ENCODE data around the gene BRINP2.

The BRINP2 gene

DNA sequence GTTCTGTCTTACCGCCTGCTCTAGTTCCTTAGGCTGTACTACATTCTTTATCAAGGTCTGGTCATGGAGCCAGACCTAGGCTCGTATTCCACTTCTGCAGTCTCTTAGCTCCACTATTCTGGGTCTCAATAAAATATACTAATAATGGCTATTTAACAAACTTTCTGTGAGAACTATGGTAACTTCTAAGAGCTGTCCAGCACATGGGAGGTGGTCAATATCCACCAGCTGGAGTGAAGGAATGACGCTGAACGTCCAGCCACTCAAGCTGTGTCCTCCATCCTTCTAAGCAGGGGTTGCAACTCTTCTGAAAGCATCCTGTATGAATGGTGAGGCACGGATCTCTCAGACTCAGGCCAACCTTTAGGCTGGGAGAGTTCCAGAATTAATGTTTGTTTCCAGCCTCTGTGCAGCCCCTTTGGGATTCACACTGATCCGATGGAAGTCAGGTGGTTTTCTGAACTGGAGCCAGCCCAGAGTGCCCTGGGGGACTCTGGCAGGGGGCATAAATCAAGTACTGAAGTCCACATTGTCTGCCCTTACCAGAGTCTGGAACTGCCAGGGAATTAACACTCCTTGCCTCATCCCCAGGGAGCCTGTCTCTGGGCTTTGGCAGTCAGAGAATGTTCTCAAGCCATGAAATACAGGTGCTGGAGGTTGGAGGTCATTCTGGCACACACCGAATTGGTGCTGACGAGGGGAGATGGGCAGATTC lies 57.4 kb downstream of the BRINP2 start:
- DNase-seq, result no peak

DNA sequence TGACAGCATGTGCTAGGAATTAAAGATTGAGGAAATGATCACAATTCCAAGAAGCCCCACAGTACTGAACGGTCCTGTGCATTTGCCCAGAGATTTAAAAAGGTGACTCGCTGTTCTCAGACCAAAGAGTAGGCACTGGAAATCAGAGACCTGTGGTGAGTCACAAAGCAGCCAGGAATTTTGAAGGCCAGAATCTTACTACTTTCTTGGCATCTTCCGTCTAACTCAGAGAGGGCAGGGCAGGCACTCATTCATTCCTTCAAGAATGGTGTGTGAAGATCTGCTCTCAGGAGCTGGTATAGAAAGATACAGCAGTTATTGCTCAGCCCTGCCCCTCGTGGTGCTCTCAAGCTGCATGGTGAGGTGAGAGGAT lies 57.9 kb downstream of the BRINP2 start:
- DNase-seq, result no peak

DNA sequence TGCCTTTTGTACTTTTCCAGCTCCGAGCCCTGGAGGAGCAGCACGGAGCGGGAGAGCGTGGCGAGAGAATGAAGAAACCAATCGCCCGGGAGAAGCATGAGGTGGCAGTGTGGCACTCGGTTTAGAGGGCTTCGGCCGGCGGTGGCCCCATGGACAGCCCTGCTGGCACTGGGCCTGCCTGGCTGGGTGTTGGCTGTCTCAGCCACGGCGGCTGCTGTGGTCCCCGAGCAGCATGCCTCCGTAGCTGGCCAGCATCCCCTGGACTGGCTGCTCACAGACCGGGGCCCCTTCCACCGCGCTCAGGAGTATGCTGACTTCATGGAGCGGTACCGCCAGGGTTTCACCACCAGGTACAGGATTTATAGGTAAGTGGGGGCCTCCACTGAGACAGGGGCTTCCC lies 59.0 kb downstream of the BRINP2 start:
- DNase-seq, result no peak

DNA sequence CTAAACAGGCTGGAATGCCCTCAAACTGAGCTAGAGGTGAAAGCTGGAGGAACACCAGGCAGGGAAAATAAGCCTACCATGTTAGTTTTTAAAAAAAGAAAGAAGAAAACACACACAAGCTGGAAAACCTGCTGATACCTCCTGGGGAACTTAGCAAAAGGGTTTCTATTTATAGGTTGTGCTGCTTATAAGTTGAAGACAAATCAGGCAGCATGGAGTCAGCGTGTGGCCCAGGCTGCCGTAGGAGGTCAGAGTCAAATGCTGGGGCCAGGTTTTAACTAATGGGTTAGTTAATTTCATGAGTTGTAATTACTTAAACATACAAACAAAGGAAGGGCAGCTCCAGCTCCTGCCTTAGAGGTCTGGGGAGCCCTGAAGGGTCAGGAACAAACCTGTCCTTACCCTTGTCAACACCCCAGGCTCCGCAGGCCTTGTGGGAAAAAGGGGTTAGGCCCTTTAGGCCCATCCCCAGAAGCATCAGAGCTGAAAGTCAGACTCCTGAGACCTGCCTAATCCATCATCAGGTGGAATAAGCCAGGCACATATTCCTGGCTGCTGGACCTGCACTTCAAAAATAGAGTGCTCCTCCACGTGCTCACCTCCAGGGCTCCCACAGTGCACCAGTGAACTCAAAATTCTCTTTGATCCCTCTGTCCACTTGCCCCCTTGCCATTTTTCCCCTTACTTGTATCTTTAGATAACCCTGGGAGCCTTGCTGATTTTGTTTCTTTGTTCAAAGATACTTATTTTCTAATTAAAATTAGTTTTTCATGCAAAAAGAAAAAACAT lies 59.7 kb downstream of the BRINP2 start:
- DNase-seq, result no peak

DNA sequence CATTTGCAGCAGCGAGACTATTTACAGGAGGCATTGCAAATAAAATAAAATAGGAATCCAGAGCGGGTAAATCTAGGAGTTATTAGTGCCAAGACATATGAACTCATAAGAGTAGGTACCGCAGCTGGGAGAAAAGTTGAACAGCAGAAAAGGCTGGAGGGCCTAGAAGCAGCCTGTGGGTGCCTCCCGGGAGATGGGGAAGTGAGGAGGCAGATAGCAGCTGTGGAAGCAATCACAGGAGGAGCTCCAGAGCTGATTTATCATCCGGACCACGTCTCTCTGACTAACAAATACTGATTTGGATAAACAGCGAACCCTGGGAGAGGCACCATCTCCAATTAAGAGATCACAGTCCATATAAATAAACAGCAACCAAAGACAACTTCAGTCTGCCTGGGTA lies 64.6 kb downstream of the BRINP2 start:
- no peak for DNase-seq

DNA sequence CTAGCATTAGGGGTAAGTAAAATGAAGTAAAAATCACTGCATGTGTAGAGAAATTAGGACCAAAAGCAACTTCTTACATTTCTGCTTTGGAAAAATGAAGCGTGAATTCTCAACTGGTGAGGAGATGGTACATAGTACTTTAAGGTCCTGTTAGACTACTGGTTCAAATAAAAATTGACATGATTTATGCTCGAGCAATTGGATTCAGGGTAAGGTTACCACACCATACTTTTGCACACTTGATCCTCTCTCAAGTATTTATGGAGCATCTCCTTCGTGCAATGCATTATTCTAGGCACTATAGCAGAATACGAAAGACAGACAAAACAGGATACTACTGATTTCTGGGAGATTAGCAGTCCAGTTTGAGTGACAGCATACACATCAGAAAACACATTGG lies 66.2 kb downstream of the BRINP2 start:
- DNase-seq, result no peak

DNA sequence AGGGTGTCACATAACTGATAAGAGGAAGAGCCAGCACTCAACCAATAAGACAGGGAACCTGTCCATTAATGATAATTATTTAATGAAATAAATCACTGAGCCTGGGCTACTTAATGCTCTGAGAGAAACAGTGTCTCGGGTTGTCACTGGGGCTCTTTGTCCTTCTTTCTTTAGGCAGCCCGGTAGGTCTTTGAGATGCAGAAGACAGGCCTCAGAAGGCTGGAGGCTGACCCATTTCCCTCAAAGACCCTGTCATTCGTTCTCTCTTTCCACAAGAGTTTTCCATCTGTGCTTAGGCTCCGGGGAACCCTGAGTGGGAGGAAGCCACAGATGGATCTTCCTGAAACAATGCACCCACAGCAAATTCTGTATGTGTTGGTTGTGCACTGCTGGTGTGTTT lies 68.2 kb downstream of the BRINP2 start:
- DNase-seq, result no peak

DNA sequence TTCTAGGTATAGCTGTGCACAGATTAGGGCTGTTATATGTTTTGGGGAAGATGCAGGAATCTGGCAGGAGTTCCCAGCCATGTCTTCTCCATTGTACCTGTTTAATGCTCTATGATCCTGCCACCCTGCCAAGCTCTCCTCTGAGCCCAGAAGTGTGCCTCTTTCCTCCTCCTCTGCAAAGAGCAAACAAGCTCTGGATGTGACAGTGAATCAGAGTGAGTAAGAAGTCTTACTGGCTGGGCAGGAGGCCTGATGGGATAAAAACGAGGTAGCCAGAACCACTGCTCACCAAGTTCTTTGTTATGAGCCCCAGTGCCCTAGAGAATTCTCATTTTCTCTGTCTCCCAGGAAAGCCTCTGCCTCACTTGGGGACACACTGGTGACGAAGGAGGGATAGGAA lies 69.0 kb downstream of the BRINP2 start:
- no peak for DNase-seq

DNA sequence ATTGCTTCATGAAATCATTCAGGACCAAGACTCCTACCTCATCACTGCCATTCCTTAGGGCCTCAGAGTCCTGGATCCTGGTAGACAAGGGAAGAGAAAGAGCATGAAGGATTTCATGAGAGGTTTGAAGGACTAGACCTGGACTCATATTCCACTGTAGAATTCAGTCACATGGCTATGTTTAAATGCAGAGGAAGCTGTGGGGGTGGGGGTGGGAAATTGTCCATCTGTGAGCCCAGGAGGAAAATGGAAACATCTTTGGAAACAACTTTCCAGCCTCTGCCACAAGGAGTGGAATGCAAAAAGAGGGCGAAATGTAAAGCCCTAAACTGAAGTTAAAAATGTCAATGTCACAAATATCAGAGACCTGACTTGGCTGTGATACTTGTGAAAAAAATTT lies 73.0 kb downstream of the BRINP2 start:
- DNase-seq, result no peak

DNA sequence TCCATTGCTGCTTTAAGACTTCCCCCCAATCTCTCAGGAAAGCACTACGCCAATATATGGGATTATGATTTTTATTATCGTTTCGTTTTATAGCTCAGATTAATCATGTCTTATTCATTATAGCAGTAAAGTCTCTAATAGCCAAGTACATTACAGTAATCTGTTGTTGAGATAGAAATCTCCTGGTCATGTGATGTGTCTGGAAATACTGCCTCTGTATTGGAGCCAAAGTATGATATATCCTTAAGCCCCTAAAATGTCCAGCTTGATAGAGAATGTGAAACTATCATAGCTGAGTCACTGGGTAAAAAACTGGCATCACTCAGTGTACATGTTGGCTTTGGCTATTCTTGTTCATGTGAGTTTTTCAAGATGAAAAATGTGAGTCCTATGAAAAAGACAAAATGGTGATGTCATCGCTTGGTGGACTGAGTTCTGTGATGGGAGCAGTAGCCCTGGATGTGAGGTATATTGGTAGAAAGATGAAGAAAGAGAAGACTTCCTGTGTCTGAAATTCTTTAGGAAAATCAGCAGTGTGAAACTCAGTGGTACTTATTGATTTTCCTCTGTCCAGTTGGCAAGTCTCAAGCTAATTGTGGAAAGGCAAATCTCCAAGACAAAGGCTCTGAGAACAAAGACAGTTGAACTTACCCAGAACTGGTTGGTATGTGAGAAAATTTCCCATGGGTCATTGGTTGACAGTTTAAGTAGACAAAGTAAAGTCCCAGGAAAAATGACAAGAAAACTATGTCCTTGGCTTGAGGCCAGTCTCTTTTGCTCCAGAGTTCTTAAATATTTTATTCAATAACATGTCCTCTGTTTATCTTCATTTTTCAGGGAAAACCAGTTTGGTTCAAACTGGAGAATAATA lies 76.2 kb downstream of the BRINP2 start:
- no peak for DNase-seq

DNA sequence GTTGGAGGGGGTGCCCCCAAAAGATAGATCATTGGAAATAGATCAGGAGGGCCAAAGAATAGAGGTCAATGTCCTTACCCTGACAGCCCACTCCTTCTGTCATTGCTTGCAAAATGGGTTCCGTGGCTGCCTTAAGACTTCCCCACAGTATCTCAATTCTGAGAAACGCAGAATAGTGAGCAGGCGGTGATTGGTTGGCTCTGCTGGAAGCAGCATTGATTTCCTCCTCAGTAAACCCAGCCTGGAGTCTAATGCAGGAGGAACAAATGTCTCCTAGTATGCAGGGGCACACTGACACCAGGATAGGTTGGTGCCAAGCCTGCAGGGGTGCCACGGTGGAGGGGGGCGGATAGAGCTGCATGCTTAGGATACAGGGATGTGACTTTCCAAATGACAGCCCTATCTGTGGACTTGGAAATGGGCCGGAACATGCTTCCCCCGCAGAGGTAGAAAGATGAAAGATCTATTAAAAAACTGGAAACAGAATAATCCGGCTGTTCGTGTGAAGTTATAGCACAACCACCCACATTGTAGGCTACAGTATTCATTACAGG lies 76.9 kb downstream of the BRINP2 start:
- DNase-seq, result no peak

DNA sequence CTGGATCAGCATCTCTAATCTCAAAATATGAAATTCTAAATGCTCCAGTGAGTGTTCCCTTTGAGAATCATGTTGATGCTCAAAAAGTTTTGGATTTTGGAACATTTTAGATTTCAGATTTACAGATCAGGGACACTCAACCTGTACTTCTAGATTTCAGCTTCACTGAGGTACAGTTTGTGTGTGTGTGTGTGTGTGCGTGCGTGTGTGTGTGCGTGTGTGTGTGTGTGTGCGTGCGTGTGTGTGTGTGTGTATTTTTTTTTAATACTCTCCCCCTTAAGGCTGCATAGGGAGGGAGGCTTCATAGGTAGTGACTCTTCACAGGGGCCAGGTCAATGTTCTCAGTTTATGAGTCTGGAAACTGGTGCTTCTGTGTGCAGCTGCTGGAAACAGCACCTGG lies 77.5 kb downstream of the BRINP2 start:
- no peak for DNase-seq

DNA sequence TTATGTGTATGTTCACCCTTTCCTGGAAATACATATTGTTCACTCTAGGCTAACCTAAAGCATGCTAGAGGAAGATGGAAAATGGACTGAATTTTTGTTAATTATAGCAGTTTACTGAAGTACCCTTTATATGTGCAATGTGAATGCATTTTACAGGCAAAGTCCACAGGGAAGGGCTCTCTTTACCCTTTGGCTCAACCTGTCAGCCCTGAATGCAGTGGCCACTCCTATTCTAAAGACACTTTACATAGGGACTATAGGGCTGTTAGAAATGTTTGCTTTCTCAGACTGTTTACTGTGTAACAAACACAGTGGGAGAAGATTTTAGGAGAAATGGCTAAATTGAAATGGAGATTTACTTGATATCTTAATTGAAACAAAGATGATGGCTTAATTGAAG lies 78.5 kb downstream of the BRINP2 start:
- no peak for DNase-seq

DNA sequence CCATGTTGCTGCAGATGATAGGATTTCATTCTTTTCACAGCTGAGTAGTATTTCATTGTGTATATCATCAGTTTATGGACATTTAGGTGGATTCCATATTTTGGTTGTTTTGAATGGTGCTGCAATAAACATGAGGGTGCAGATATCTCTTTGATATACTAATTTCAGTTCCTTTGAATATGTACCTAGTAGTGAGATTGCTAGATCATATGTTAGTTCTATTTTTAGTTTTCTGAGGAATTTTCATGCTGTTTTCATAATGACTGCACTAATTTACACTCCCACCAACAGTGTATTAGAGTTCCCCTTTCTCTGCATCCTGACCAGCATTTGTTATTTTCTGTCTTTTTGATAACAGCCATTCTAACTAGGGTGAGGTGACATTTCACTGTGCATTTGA lies 82.1 kb downstream of the BRINP2 start:
- no peak for DNase-seq

DNA sequence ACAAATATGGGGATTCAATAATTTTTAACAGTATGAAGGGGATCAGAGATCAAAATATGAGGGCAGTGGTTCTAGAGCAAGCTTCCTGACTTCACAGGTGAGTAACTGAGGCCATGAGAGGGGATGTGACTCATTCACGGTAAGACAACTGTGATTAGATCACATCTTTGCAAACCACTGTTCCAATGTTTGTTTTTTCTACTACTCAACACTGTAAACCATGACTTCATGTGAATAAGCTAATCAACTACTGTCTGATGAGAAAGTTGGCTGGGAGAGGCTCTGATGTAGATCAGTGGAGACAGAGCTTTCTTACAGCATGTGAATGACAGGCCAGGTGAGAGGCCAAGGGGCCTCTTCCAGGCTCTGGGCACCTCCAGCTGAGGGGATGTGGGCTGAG lies 84.7 kb downstream of the BRINP2 start:
- no peak for DNase-seq

DNA sequence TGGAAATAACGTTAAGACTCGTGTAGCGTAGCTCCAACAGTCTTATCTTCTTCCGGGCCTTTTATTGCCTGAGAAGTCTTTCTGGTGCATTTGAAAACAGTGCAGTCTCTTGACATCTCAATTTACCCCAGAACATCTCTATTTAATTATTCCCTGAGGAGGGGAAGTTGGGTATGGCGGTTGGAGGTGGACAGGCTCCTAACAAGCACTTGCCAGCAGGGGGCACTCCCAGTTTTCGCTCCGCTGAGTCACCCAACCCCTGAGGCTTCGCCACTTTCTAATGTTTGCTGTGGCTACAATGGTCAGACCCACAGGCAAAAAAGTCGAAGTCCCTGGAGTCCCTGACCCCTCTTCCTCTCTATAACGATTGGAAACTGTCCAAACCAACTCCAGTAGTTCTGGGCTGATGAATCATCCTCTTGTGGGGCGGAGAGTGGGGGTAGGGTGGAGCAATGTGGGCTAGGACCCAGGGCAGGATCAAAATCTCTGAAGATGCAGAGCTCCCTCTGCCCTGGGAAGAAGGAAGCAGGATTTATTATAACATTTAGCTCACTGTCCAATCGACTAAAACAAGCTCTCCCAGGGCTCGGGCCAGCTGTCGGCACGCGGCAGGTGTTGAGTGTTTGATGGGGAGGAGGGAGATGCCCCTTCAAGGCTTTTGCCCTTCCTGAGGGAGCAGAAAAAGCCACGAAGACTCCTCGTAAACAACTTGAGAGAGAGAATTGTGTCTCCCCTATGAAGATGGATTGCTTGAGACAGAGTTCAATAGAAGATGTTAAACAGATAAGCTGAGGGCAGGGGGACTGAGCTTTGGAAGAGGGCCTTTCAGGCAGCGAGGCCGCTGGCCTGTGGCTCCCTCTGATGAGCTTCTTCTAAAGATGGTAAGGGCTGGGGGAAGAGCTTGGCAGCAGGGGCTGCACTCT lies 85.7 kb downstream of the BRINP2 start:
- no peak for DNase-seq

DNA sequence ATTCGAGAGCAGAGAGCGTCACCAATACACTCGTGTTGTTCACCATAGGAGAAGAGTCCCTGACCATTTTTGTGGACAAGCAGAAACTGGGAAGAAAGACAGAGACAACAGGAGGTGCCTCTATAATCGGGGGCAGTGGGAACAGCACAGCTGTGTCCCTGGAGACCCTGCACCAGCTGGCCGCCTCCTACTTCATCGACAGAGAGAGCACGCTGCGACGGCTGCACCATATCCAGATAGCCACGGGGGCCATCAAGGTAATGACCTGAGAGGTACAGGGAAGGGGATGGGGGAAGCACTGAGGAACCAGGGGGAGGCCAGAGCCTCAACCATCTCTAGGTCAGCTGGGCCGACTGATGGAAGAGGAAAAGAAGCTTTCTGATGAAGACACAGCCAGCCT lies 86.4 kb downstream of the BRINP2 start:
- no peak for DNase-seq

DNA sequence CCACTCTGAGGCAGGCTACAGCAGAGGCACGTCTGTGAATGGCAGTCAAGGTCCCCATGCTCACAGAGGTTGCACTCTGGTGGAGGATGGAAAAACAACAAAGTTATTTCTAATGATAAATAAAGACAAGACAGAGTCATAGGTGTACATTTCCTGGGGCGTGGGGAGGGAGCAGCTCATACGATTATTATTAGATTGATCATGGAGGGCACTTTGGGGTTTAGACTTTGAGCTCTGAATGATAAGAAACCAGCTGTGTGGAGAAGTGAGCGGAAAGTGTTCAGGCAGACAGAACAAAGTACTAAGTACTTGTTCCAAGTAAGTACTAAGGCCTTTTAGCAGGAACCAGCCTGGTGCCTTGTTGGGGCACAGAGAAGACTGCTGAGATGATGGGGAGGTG lies 86.8 kb downstream of the BRINP2 start:
- no peak for DNase-seq

DNA sequence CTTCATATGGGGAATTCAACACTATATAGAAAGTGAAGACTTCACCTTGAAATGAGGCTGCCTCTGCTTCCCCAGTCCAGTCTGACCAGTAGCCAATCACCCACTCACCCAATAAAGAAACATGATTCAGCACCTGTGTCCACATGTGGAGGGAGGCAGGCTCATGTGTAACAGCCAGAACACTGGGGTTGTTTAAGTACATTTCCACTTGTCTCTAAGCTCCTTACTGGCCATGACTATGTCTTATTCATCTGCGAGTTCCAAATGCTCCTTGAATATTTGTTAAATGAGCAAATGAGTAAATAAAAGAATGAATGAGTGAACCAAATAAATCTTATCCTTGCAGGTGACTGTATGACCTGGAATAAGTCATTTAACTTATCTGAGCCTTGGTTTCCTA lies 100.1 kb downstream of the BRINP2 start:
- no peak for DNase-seq

DNA sequence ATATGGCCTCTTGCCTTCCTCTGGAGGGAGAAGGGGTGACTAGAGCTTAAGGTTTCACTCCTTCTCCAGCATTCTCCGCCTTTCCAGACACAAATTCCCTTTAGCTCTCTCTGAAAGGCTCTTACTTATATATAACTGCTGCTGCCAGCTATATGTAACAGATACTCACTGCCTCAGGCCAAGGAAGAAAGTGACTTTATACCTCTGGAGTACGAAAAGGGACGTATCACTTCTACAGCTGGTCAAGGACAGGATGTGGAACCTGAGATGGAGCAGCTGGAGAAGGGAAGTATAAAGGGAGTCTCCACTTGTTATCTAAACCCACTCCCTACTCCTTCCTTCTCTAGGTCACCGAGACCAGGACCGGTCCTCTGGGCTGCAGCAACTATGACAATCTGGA lies 102.4 kb downstream of the BRINP2 start:
- DNase-seq, result no peak

DNA sequence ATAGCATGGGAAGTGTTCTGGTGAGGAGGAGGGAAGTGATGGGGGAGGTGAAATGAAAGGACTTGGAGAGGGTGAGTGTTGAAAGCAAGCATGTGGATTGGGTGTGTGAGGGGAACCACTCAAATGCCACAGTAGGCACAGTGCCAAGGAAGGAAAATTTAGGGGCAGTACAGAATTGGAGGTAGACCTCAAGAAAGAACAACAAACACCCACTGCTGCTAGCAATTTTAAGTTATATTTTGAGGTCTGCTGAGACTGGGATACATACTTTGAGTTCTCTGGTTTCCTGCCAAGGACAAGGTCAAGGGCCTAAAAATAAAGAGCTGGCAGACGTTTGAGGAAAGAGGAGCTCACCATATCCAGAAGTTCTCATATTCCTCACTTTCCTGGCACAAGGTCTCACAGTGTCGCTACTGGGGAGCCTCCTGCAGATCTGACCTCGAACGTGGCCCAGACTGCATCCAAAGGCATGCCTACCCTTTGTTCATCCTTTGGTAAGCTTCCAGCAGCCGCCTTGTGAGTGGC lies 104.0 kb downstream of the BRINP2 start:
- no peak for DNase-seq

DNA sequence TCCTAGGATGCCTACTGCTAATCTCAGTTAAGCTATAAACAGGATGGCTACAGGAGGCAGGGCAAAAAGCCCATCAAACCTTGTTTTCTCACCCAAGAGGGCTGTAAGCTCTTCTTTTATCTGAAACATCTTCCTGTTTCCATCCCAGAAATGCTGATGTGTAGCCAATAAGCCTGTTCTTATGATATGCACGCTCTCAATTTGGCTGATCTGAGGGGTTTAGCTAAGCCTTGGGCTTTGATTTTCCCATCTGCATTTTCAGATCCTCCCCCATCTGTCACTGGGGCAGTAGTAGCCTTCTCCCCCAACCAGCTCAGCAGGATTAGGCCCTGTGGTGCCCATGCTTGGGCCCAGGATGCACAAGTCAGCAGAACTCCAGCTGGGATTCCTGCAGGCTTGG lies 105.0 kb downstream of the BRINP2 start:
- no peak for DNase-seq
